Activated CD4-positive, CD25-positive, alpha-beta regulatory T cell (primary cell): ENCODE results near the gene MFN1.
A peak's percentile ranks its signal among the peaks of the same experiment; 100 is the strongest.
"Not testable (repeated sequence)": the region's sequence is repeated elsewhere in the genome, so short reads cannot be mapped to it uniquely, and the experiment has no call there.

Source experiments
- DNase-seq, 4 experiments: peaks; one replicate each; lab custom pipeline; 2025; lab: John Stamatoyannopoulos, UW

MFN1 gene

GRCh38 chr3:179347345-179348194 lies at the start of gene MFN1:
Gene MFN1 (plus strand): TSS chr3:179347709. CDS start chr3:179348852, 1,143 bp downstream.
- DNase-seq = peak; percentile 66 to 76 (median 73)

- DNase-seq = no peak
Observed at GRCh38 chr3:179297971-179298725, 49.4 kb upstream of the MFN1 start.

GRCh38 chr3:179299316-179299715 lies 48.2 kb upstream of the MFN1 start:
- DNase-seq = no peak

- DNase-seq = no peak
Observed at GRCh38 chr3:179299999-179300613, 47.4 kb upstream of the MFN1 start.

GRCh38 chr3:179301645-179302044 lies 45.9 kb upstream of the MFN1 start:
- DNase-seq = no peak

- DNase-seq = no peak
Observed at GRCh38 chr3:179302111-179302510, 45.4 kb upstream of the MFN1 start.

GRCh38 chr3:179304605-179305004 lies 42.9 kb upstream of the MFN1 start:
- DNase-seq = no peak

- not testable (repeated sequence) for DNase-seq
Observed at GRCh38 chr3:179307362-179307761, 40.1 kb upstream of the MFN1 start.

- no peak for DNase-seq
Observed at GRCh38 chr3:179308001-179308400, 39.5 kb upstream of the MFN1 start.

- no peak for DNase-seq
Observed at GRCh38 chr3:179309225-179310078, 38.1 kb upstream of the MFN1 start.

GRCh38 chr3:179318876-179319275 lies 28.6 kb upstream of the MFN1 start:
- no peak for DNase-seq

- DNase-seq = no peak
Observed at GRCh38 chr3:179321668-179322285, 25.7 kb upstream of the MFN1 start.

GRCh38 chr3:179322286-179323196 lies 25.0 kb upstream of the MFN1 start, which contains the start of gene ZNF639:
Gene ZNF639 (plus strand): TSS chr3:179323031. CDS start chr3:179328294, 5,263 bp downstream.
- DNase-seq = peak; percentile 72 to 76 (median 74)

- peak; percentile 24 to 45 (median 33) for DNase-seq
Observed at GRCh38 chr3:179323197-179324110, 24.1 kb upstream of the MFN1 start.

- DNase-seq = no peak
Observed at GRCh38 chr3:179324270-179324754, 23.2 kb upstream of the MFN1 start.

- DNase-seq = no peak
Observed at GRCh38 chr3:179330438-179330837, 17.1 kb upstream of the MFN1 start.

- DNase-seq = no peak
Observed at GRCh38 chr3:179332240-179332639, 15.3 kb upstream of the MFN1 start.

GRCh38 chr3:179333084-179333483 lies 14.4 kb upstream of the MFN1 start:
- DNase-seq = no peak
